ENCODE results near the gene KLHL35.
A peak's percentile ranks its signal among the peaks of the same experiment; 100 is the strongest.

The KLHL35 gene

GRCh38 chr11:75408957-75409219, 24.1 kb downstream of the KLHL35 start:
- Histone ChIP-seq H3K9ac (ENCODE audit: low read length) (no peak overlapping the region), H3K4me1 (ENCODE audit: control insufficient read depth, insufficient read depth, low read depth, low read length) (peaks cover 7% of the 10 kb centered on the region), H2BK5ac (ENCODE audit: low read depth, low read length, poor library complexity, severe bottlenecking) (no peak overlapping the region), H3K27me3 (ENCODE audit: control insufficient read depth in 1 of 2, insufficient read depth in 1 of 2, low read length in 2 of 2) (no peaks in the 10 kb centered on the region), H3K4ac (ENCODE audit: low read depth in 1 of 2, low read length in 2 of 2) (no peak overlapping the region), H3K36me3 (ENCODE audit: control insufficient read depth in 1 of 2, insufficient read depth in 2 of 2, low read depth in 1 of 2, low read length in 2 of 2) (peaks cover 50 to 68% of the 10 kb centered on the region in 2 experiments), H3K23ac (ENCODE audit: low read length in 2 of 2) (no peak overlapping the region), H3K9me3 (ENCODE audit: control insufficient read depth, low read length) (no peaks in the 10 kb centered on the region), H3K4me2 (ENCODE audit: low read length, poor library complexity, severe bottlenecking) (no peak overlapping the region), H3K79me1 (replicated peaks; ENCODE audit: low read length, poor library complexity, severe bottlenecking) (peaks cover 15% of the 10 kb centered on the region), H3K27ac (ENCODE audit: low read length, poor library complexity, severe bottlenecking) (no peak overlapping the region), H3K18ac (ENCODE audit: low read depth in 1 of 2, low read length in 2 of 2) (no peak overlapping the region), H2BK15ac (ENCODE audit: low read depth, poor library complexity, severe bottlenecking) (no peak overlapping the region), H4K91ac (ENCODE audit: low read length) (no peak overlapping the region), H2BK12ac (ENCODE audit: low read length in 2 of 2) (no peak overlapping the region), H3K14ac (ENCODE audit: low read length in 2 of 2) (no peak overlapping the region), H3K4me3 (ENCODE audit: insufficient read depth in 1 of 2, low read depth in 1 of 2, low read length in 2 of 2) (no peak overlapping the region), H2AFZ (ENCODE audit: low read depth, low read length) (no peak overlapping the region), H4K8ac (ENCODE audit: low read length) (no peak overlapping the region), H2BK120ac (ENCODE audit: low read depth, low read length) (no peak overlapping the region), H2AK5ac (ENCODE audit: low read length, severe bottlenecking) (no peak overlapping the region)
- no CpG with 5 or more reads among the region's 2 CpGs for WGBS
- DNase-seq: no peak

DNA sequence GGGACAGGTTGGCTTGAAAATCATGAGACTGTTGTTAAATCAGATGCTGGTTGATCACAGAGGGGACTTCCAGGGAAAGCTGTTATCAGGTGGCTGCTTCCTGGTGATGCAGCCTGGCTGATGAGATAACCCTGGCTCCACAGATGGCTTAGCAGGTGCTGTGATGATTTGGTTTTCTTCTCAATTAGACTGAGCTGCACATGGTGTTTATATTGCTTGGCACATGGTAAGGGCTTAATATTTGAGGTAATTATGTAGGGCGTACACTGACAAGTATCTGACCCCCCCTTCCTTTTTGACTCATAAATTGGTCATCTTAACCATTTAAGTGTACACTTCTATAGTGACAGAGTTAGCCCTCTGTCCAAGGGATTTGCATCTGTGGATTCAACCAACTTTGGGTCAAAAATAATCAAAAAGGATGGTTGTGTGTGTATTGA, 26.6 kb downstream of the KLHL35 start:
- H4K91ac ChIP-seq (ENCODE audit: low read length): no peak overlapping the region
- no peak overlapping the region for H2BK5ac ChIP-seq (ENCODE audit: low read depth, low read length, poor library complexity, severe bottlenecking)
- no peak overlapping the region for H3K4me2 ChIP-seq (ENCODE audit: low read length, poor library complexity, severe bottlenecking)
- H4K8ac ChIP-seq (ENCODE audit: low read length): no peak overlapping the region
- no peak for DNase-seq
- H3K27ac ChIP-seq (ENCODE audit: low read length, poor library complexity, severe bottlenecking): peak overlapping the region; percentile 3
- no peak overlapping the region for H2BK15ac ChIP-seq (ENCODE audit: low read depth, poor library complexity, severe bottlenecking)
- H3K9me3 ChIP-seq (ENCODE audit: control insufficient read depth, low read length): no peaks in the 10 kb centered on the region
- H3K4me1 ChIP-seq (ENCODE audit: control insufficient read depth, insufficient read depth, low read depth, low read length): peaks cover 16% of the 10 kb centered on the region
- H2BK120ac ChIP-seq (ENCODE audit: low read depth, low read length): no peak overlapping the region
- no peak overlapping the region for H3K23ac ChIP-seq (ENCODE audit: low read length in 2 of 2)
- H3K36me3 ChIP-seq (ENCODE audit: control insufficient read depth in 1 of 2, insufficient read depth in 2 of 2, low read depth in 1 of 2, low read length in 2 of 2): peaks cover 39 to 73% of the 10 kb centered on the region in 2 experiments
- H3K4ac ChIP-seq (ENCODE audit: low read depth in 1 of 2, low read length in 2 of 2): no peak overlapping the region
- no peak overlapping the region for H2BK12ac ChIP-seq (ENCODE audit: low read length in 2 of 2)
- peaks cover 3% of the 10 kb centered on the region for H3K79me1 ChIP-seq (replicated peaks; ENCODE audit: low read length, poor library complexity, severe bottlenecking)
- H3K9ac ChIP-seq (ENCODE audit: low read length): peak overlapping the region; percentile 97
- no peak overlapping the region for H3K14ac ChIP-seq (ENCODE audit: low read length in 2 of 2)
- no peak overlapping the region for H2AFZ ChIP-seq (ENCODE audit: low read depth, low read length)
- no peak overlapping the region for H3K4me3 ChIP-seq (ENCODE audit: insufficient read depth in 1 of 2, low read depth in 1 of 2, low read length in 2 of 2)
- no peaks in the 10 kb centered on the region for H3K27me3 ChIP-seq (ENCODE audit: control insufficient read depth in 1 of 2, insufficient read depth in 1 of 2, low read length in 2 of 2)
- H3K18ac ChIP-seq (ENCODE audit: low read depth in 1 of 2, low read length in 2 of 2): no peak overlapping the region
- WGBS: no CpG with 5 or more reads among the region's 1 CpG
- no peak overlapping the region for H2AK5ac ChIP-seq (ENCODE audit: low read length, severe bottlenecking)

- 85% methylated on average over 15 of the region's 15 CpGs for WGBS
These were observed 28.9 kb downstream of the KLHL35 start for GRCh38 chr11:75403983-75404658.

GRCh38 chr11:75403037-75403436, 30.0 kb downstream of the KLHL35 start:
- no peak overlapping the region for H3K4ac ChIP-seq (ENCODE audit: low read depth in 1 of 2, low read length in 2 of 2)

More at GRCh38 chr11:75403983-75404658, 28.9 kb downstream of the KLHL35 start:
- Histone ChIP-seq H3K27ac (ENCODE audit: low read length, poor library complexity, severe bottlenecking) (no peak overlapping the region), H4K8ac (ENCODE audit: low read length) (no peak overlapping the region), H3K36me3 (ENCODE audit: control insufficient read depth in 1 of 2, insufficient read depth in 2 of 2, low read depth in 1 of 2, low read length in 2 of 2) (peaks cover 43 to 77% of the 10 kb centered on the region in 2 experiments), H3K4me3 (ENCODE audit: insufficient read depth in 1 of 2, low read depth in 1 of 2, low read length in 2 of 2) (no peak overlapping the region), H2BK120ac (ENCODE audit: low read depth, low read length) (no peak overlapping the region), H3K4ac (ENCODE audit: low read depth in 1 of 2, low read length in 2 of 2) (no peak overlapping the region), H3K23ac (ENCODE audit: low read length in 2 of 2) (peak overlapping the region in 1 of 2 experiments; percentile 46), H3K27me3 (ENCODE audit: control insufficient read depth in 1 of 2, insufficient read depth in 1 of 2, low read length in 2 of 2) (no peaks in the 10 kb centered on the region), H2AFZ (ENCODE audit: low read depth, low read length) (no peak overlapping the region), H3K79me1 (replicated peaks; ENCODE audit: low read length, poor library complexity, severe bottlenecking) (peaks cover 3% of the 10 kb centered on the region), H4K91ac (ENCODE audit: low read length) (no peak overlapping the region), H3K4me2 (ENCODE audit: low read length, poor library complexity, severe bottlenecking) (no peak overlapping the region), H3K14ac (ENCODE audit: low read length in 2 of 2) (no peak overlapping the region), H3K9ac (ENCODE audit: low read length) (peak overlapping the region; percentile 97), H2BK5ac (ENCODE audit: low read depth, low read length, poor library complexity, severe bottlenecking) (no peak overlapping the region), H2BK12ac (ENCODE audit: low read length in 2 of 2) (peak overlapping the region in 1 of 2 experiments; percentile 6), H3K18ac (ENCODE audit: low read depth in 1 of 2, low read length in 2 of 2) (no peak overlapping the region), H3K4me1 (ENCODE audit: control insufficient read depth, insufficient read depth, low read depth, low read length) (peaks cover 16% of the 10 kb centered on the region), H2BK15ac (ENCODE audit: low read depth, poor library complexity, severe bottlenecking) (no peak overlapping the region), H2AK5ac (ENCODE audit: low read length, severe bottlenecking) (no peak overlapping the region), H3K9me3 (ENCODE audit: control insufficient read depth, low read length) (no peaks in the 10 kb centered on the region)
- DNase-seq: no peak

More at GRCh38 chr11:75403037-75403436, 30.0 kb downstream of the KLHL35 start:
- no peaks in the 10 kb centered on the region for H3K27me3 ChIP-seq (ENCODE audit: control insufficient read depth in 1 of 2, insufficient read depth in 1 of 2, low read length in 2 of 2)
- H3K9ac ChIP-seq (ENCODE audit: low read length): peak overlapping the region; percentile 97
- no peak for DNase-seq
- H3K4me2 ChIP-seq (ENCODE audit: low read length, poor library complexity, severe bottlenecking): no peak overlapping the region
- no peak overlapping the region for H3K4me3 ChIP-seq (ENCODE audit: insufficient read depth in 1 of 2, low read depth in 1 of 2, low read length in 2 of 2)
- H3K27ac ChIP-seq (ENCODE audit: low read length, poor library complexity, severe bottlenecking): no peak overlapping the region
- H2BK15ac ChIP-seq (ENCODE audit: low read depth, poor library complexity, severe bottlenecking): no peak overlapping the region
- H2BK5ac ChIP-seq (ENCODE audit: low read depth, low read length, poor library complexity, severe bottlenecking): no peak overlapping the region
- H3K36me3 ChIP-seq (ENCODE audit: control insufficient read depth in 1 of 2, insufficient read depth in 2 of 2, low read depth in 1 of 2, low read length in 2 of 2): peaks cover 40 to 68% of the 10 kb centered on the region in 2 experiments
- no peak overlapping the region for H3K23ac ChIP-seq (ENCODE audit: low read length in 2 of 2)
- no peak overlapping the region for H4K8ac ChIP-seq (ENCODE audit: low read length)
- WGBS: 93% methylated on average over 1 of the region's 1 CpG
- H2AFZ ChIP-seq (ENCODE audit: low read depth, low read length): no peak overlapping the region
- H2AK5ac ChIP-seq (ENCODE audit: low read length, severe bottlenecking): no peak overlapping the region
- no peak overlapping the region for H2BK12ac ChIP-seq (ENCODE audit: low read length in 2 of 2)
- no peaks in the 10 kb centered on the region for H3K79me1 ChIP-seq (replicated peaks; ENCODE audit: low read length, poor library complexity, severe bottlenecking)
- no peak overlapping the region for H3K14ac ChIP-seq (ENCODE audit: low read length in 2 of 2)
- no peak overlapping the region for H2BK120ac ChIP-seq (ENCODE audit: low read depth, low read length)
- no peak overlapping the region for H4K91ac ChIP-seq (ENCODE audit: low read length)
- peaks cover 16% of the 10 kb centered on the region for H3K4me1 ChIP-seq (ENCODE audit: control insufficient read depth, insufficient read depth, low read depth, low read length)
- H3K9me3 ChIP-seq (ENCODE audit: control insufficient read depth, low read length): no peaks in the 10 kb centered on the region
- no peak overlapping the region for H3K18ac ChIP-seq (ENCODE audit: low read depth in 1 of 2, low read length in 2 of 2)

All from mesenchymal stem cell (in vitro differentiated cells and primary cell).